IPS-20b (cell line): ENCODE measurements around the gene TMEM175.
"Not testable (repeated sequence)": the region's sequence is repeated elsewhere in the genome, so short reads cannot be mapped to it uniquely, and the experiment has no call there.

ENCODE experiments used
- H3K27ac ChIP-seq: one replicate; pipeline ENCODE4 v1.5.1; 2013; ENCODE audit warnings: low read length
- H3K27me3 ChIP-seq: 2 replicates; pipeline ENCODE4 v1.6.1; 2013; ENCODE audit warnings: mild to moderate bottlenecking, low read length, inconsistent platforms; ENCODE audit not compliant: insufficient read depth
- H3K36me3 ChIP-seq: 2 replicates; pipeline ENCODE4 v1.6.1; 2013; ENCODE audit warnings: low read depth, mild to moderate bottlenecking, inconsistent platforms, low read length, moderate library complexity; ENCODE audit not compliant: insufficient read depth
- H3K4me1 ChIP-seq: 2 replicates; pipeline ENCODE4 v1.6.1; 2013; ENCODE audit warnings: mild to moderate bottlenecking, control low read depth, inconsistent platforms, low read length, moderate library complexity; ENCODE audit not compliant: insufficient read depth
- H3K4me3 ChIP-seq: 2 replicates; pipeline ENCODE4 v1.5.1; 2013; ENCODE audit warnings: mild to moderate bottlenecking, low read length, inconsistent platforms
- H3K9ac ChIP-seq: 2 replicates; pipeline ENCODE4 v1.6.1; 2013; ENCODE audit warnings: low read depth, mild to moderate bottlenecking, inconsistent platforms, low read length, moderate library complexity
- H3K9me3 ChIP-seq: 2 replicates; pipeline ENCODE4 v1.6.1; 2013; ENCODE audit warnings: mild to moderate bottlenecking, low read depth, low read length, inconsistent platforms; ENCODE audit not compliant: insufficient read depth

TMEM175 gene

DNA sequence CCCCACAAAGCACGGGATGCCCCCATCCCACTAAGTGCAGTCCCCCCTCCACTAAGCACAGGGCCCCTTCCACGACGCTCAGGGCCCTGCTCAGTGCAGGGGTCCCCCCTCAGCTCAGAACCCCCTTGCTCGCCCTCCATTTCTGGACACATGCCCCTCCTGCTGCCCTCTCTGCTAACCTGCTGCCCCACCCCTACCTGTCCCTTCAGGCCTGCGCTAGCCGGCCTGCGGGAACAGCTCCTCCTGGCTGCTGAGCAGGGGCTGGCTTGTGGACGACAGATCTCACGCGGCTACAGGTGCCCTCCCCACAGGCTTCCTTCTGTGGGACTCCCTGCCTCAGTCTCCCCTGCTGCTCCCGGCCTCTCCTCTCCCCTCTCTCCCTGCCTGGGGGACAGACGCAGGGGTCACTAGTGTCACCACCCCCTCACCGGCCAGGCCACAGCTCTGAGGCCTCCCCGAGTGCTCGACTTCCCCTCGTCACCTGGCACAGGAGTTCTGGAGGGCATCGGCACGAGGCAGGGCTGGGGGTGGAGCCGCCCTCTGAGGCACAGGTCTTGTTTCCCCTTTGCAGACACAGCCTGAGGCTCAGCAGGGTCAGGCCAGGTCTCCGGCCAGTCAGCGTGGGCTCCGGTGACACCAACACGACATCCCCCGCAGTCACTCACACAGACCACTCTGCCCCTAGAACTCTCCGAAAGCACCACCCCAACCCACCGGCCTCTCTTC lies 21.7 kb upstream of the TMEM175 start:
- Histone ChIP-seq H3K4me1 (no peaks in the 10 kb centered on the region), H3K27me3 (no peaks in the 10 kb centered on the region), H3K9me3 (no peaks in the 10 kb centered on the region; the same call in 1 of the 2 replicates), H3K27ac (no peak overlapping the region), H3K9ac (no peak overlapping the region), H3K36me3 (peaks cover 14% of the 10 kb centered on the region), H3K4me3 (no peak overlapping the region)

DNA sequence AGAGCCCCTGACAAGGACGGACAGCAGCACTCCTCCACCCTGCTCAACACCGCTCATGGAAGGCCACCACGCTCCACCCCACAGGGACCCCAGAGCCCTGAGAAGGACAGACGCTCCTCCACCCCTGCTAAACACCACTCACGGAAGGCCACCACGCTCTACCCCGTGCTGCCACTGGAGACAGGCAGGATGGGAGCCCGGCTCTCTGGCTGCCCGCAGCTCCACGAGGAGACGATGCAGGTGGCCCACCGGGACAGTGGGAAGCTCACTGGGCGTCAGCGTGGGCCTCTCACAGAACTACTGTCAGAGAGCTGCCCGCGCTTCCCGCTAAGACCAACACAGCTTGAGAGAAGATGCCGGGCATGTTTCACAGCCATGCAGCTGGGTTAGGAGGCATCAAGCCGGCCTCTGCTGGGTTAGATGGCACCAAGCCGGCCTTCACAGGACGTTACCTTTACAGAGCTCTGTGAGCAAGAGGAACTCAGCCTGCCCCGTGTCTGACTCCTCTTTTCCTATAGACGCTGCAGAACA lies 21.0 kb upstream of the TMEM175 start:
- Histone ChIP-seq H3K9me3 (no peaks in the 10 kb centered on the region), H3K4me3 (no peak overlapping the region), H3K27ac (no peak overlapping the region), H3K27me3 (no peaks in the 10 kb centered on the region), H3K9ac (no peak overlapping the region), H3K36me3 (peaks cover 14% of the 10 kb centered on the region), H3K4me1 (no peaks in the 10 kb centered on the region)

DNA sequence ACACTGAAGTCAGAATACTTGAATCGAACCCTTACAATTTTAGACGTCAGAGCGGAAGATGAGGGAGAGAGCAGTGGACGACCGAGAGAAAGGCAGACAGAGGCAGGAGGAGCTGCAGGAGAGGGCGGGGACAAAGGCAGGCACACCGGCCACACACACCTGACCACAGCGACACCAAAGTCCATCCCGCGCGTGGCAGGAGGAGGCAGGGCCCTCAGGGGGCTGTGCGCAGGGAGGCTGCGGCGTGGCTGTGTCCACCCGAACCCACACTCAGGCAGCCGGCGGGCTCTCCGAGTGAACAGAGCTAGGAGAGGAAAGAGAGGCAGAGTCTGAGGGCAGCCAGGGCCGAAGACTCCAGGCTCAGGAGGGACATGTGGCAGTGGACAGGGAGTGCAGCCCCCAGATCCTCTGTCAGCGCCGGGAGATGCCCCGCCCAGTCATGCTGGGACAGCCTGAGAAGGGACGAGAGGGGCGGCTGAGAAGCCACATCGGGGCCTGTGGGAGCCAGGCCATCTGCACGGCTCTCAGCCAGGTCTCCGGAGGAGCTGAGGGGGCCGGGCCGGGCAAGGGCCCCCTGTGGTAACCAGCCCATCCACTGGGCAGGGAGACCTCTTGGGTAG lies 20.3 kb upstream of the TMEM175 start:
- H3K36me3 ChIP-seq = peaks cover 14% of the 10 kb centered on the region

DNA sequence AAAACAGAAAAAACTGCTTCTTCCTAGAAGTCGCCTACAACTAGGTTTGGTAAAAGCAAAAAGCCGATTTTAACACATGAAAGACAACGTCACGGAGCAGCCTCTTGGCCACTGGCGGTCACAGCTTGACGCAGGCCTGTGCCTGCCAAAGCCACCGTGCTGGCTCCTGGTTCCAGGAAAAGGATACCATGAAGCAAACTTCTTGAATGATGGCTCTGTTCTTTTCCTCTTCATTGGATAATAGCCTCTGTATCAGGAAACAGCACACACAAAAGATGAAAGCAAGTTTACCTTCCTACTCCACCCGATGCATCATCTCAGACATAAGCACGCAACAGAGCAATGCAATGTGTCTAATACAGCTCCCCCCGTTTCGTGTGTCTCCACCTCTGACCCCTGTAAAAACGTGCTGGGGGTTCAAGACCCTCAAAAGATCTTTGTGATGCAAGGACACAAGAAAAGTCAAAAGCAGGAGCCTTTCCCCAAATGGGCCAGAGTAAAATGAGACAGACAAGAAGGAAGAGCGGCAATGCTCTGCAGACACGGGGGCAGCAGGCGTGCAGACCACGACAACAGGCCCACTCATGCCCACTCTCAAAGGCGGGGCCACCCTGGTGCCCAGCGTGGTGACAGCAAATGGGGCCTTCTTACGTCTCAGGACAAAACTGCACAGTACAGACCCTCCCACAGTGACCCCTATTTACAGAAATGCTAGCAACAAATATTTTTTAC lies 19.5 kb upstream of the TMEM175 start:
- H3K9ac ChIP-seq = no peak overlapping the region
- no peak overlapping the region for H3K4me3 ChIP-seq
- H3K4me1 ChIP-seq = no peaks in the 10 kb centered on the region
- H3K36me3 ChIP-seq = peaks cover 14% of the 10 kb centered on the region
- H3K27me3 ChIP-seq = no peaks in the 10 kb centered on the region
- H3K9me3 ChIP-seq = no peaks in the 10 kb centered on the region
- H3K27ac ChIP-seq = no peak overlapping the region

More for the DNA sequence above, 20.3 kb upstream of the TMEM175 start:
- Histone ChIP-seq H3K27ac (no peak overlapping the region), H3K9ac (no peak overlapping the region), H3K4me1 (no peaks in the 10 kb centered on the region), H3K4me3 (no peak overlapping the region), H3K9me3 (no peaks in the 10 kb centered on the region), H3K27me3 (no peaks in the 10 kb centered on the region)

DNA sequence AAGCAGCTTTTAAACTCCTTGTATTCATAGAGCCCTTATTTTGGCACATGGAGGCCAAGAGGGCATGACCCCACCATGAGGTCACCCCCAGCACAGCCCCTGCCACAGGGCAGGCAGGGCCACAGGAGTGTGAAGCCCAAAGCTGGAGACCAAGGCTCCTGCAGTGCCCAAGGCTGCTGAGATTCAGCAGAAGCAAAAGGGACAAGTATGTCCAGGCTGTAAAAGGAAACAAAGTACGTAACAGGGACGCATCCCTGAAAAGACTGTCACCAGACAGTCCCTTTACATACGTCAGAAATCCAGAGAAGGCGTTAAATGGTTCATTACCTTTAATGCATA lies 19.0 kb upstream of the TMEM175 start:
- H3K4me3 ChIP-seq = no peak overlapping the region
- H3K9ac ChIP-seq = no peak overlapping the region
- no peak overlapping the region for H3K27ac ChIP-seq
- peaks cover 14% of the 10 kb centered on the region for H3K36me3 ChIP-seq
- H3K9me3 ChIP-seq = no peaks in the 10 kb centered on the region
- no peaks in the 10 kb centered on the region for H3K27me3 ChIP-seq
- H3K4me1 ChIP-seq = no peaks in the 10 kb centered on the region

DNA sequence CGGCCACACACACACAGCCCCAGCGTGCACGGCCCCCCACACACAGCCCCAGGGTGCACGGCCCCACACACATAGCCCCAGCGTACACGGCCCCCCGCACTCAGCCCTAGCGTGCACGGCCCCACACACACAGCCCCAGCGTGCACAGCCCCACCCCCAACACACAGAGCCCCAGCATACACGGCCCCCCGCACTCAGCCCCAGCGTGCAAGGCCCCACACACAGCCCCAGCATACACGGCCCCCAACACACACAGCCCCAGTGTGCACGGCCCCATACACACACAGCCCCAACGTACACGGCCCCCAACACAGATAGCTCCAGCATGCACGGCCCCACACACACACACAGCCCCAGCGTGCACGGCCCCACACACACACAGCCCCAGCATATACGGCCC lies 17.7 kb upstream of the TMEM175 start:
- H3K9ac ChIP-seq = no peak overlapping the region

DNA sequence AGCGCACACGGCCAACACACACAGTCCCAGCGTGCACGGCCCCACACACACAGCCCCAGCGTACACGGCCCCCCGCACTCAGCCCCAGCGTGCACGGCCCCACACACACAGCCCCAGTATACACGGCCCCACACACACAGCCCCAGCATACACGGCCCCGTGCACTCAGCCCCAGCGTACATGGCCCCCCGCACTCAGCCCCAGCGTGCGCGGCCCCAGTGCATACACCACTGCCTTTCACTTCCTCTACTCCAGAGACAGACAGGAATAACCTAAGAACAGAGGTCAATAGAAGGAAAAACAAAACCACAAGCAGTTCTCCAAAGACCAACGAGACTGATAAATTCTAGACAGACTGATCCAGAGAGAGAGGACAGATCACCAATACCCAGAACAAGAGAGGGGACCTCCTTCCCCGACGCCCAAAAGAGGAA lies 17.2 kb upstream of the TMEM175 start:
- Histone ChIP-seq H3K9ac (no peak overlapping the region), H3K36me3 (peaks cover 7% of the 10 kb centered on the region; the same call in 1 of the 2 replicates), H3K4me3 (no peak overlapping the region), H3K9me3 (no peaks in the 10 kb centered on the region), H3K4me1 (no peaks in the 10 kb centered on the region), H3K27ac (no peak overlapping the region), H3K27me3 (no peaks in the 10 kb centered on the region)

More for the DNA sequence above, 17.7 kb upstream of the TMEM175 start:
- H3K4me1 ChIP-seq = no peaks in the 10 kb centered on the region
- H3K9me3 ChIP-seq = no peaks in the 10 kb centered on the region
- H3K27me3 ChIP-seq = no peaks in the 10 kb centered on the region
- no peak overlapping the region for H3K4me3 ChIP-seq
- no peak overlapping the region for H3K27ac ChIP-seq
- peaks cover 9% of the 10 kb centered on the region for H3K36me3 ChIP-seq

DNA sequence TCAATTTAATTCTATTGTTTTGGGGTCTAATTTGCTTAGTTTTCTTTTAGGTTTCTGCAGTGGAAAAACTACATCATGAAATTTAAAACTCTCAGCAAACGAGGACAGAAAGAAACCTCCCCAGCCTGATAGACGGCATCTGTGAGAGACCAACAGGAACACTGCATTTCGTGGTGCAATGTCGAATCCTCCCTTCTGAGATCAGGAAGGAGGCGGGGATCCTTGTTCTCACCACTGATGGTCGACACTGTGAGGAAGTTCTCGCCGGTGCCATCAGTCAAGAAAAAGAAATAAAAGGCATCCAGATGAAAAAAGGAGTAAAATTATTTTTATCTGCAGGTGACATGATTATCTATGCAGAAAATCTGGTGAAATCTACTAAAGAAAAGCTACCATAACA lies 16.7 kb upstream of the TMEM175 start:
- no peak overlapping the region for H3K9ac ChIP-seq
- no peaks in the 10 kb centered on the region for H3K9me3 ChIP-seq
- peaks cover 7% of the 10 kb centered on the region; the same call in 1 of the 2 replicates for H3K36me3 ChIP-seq
- H3K27ac ChIP-seq = no peak overlapping the region
- no peaks in the 10 kb centered on the region for H3K4me1 ChIP-seq
- no peak overlapping the region for H3K4me3 ChIP-seq
- no peaks in the 10 kb centered on the region for H3K27me3 ChIP-seq

DNA sequence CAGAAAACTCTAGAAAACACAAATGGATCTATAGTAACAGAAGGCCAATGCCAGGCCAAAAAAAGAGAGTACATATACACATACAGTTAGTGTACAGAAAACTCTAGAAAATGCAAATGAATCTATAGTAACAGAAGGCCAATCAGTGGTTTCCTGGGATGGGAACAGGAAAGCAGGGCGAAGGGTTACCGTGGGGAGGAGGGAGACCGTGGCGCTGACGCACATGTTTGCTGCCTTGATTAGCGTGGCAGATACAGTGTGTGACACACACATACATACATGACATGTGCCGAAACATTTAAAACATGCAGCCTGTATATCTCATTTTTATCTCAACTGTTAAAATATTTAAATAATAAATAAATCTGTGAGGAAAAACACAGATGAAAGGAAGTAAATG lies 14.8 kb upstream of the TMEM175 start:
- Histone ChIP-seq H3K4me1 (no peaks in the 10 kb centered on the region), H3K27me3 (no peaks in the 10 kb centered on the region), H3K27ac (no peak overlapping the region), H3K36me3 (no peaks in the 10 kb centered on the region), H3K4me3 (no peak overlapping the region), H3K9me3 (no peaks in the 10 kb centered on the region), H3K9ac (no peak overlapping the region)

DNA sequence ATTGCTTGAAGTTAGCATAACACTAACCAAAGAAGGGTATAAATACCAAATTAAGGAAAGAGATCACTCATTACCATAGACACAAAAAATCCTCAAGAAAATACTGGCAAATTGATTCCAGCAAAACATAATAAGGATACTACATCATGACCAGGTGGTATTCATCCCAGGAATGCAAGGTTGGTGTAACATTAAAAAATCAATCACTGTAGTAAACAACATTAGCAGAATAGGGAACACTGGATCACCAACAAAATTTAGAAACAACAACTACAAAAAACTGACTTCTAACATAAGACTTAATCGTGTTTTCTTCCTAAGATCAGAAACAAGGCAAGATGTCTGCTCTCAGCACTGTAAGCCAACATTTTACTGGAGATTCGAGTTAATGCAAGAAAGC lies 14.3 kb upstream of the TMEM175 start:
- Histone ChIP-seq H3K4me1 (no peaks in the 10 kb centered on the region), H3K27ac (no peak overlapping the region), H3K9me3 (no peaks in the 10 kb centered on the region), H3K36me3 (no peaks in the 10 kb centered on the region), H3K4me3 (no peak overlapping the region), H3K27me3 (no peaks in the 10 kb centered on the region), H3K9ac (no peak overlapping the region)

DNA sequence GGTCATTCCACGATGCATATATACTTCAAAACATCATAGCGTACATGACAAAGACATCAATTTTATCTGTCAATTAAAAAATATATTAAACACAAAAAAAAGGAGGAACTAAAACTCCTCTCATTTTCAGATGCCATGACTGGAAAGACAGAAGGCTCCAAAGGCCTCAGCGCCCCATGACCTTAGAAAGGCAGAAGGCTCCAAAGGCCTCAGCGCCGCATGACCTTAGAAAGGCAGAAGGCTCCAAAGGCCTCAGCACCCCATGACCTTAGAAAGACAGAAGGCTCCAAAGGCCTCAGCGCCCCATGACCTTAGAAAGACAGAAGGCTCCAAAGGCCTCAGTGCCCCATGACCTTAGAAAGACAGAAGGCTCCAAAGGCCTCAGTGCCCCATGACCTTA lies 13.7 kb upstream of the TMEM175 start:
- H3K36me3 ChIP-seq, H3K27ac ChIP-seq, H3K4me3 ChIP-seq, H3K4me1 ChIP-seq, H3K9me3 ChIP-seq, H3K27me3 ChIP-seq, H3K9ac ChIP-seq: not testable (repeated sequence)
